HFFc6 (cell line): ENCODE results near the gene TTBK1. TPM values are rescaled to one million over a fixed set of nuclear protein-coding genes. Genes with fewer than 3 reads are reported as not detected.

Source experiments
- DNase-seq: peaks from one replicate; pipeline ENCODE4 v3.0.0-alpha.2; 2018
- H3K27ac Mint-ChIP-seq: 2 replicates; pipeline ENCODE4 v1.8.0; 2020; ENCODE audit warnings: mild to moderate bottlenecking, mixed read lengths
- H3K27me3 Mint-ChIP-seq: 2 replicates; pipeline ENCODE4 v1.8.0; 2021; ENCODE audit warnings: mild to moderate bottlenecking, moderate library complexity, mixed read lengths; ENCODE audit not compliant: insufficient read depth
- H3K36me3 Mint-ChIP-seq: 2 replicates; pipeline ENCODE4 v1.8.0; 2021; ENCODE audit warnings: low read depth, mixed read lengths
- H3K4me1 Mint-ChIP-seq: 2 replicates; pipeline ENCODE4 v1.8.0; 2020; ENCODE audit warnings: low read depth, mixed read lengths
- H3K4me3 Mint-ChIP-seq: 2 replicates; pipeline ENCODE4 v1.8.0; 2020; ENCODE audit warnings: mild to moderate bottlenecking, moderate library complexity, mixed read lengths
- H3K9me3 Mint-ChIP-seq: 2 replicates; pipeline ENCODE4 v1.8.0; 2020; ENCODE audit warnings: mild to moderate bottlenecking, mixed read lengths
- total RNA-seq, 6 experiments: library from RNA; stranded (reverse); fragmentation: NEBNext Ultra II Directional; extraction: Animal tissue kit (Norgen Biotek cat#: 25700); gene quantifications; 2 replicates in 1 of 6; 3 replicates in 5 of 6; pipeline ENCODE4 v1.2.3, GENCODE V29; 2021
- TF ChIP-seq, protein P1 (sequence below): fragments of 200-600 bp; sonication (generic); IDR thresholded peaks from 2 replicates; pipeline ENCODE4 v1.5.0; 2021; ENCODE audit warnings: antibody characterized with exemption, mild to moderate bottlenecking

TTBK1 gene
- total RNA-seq, 6 experiments from 2014 or later, result not detected

DNA sequence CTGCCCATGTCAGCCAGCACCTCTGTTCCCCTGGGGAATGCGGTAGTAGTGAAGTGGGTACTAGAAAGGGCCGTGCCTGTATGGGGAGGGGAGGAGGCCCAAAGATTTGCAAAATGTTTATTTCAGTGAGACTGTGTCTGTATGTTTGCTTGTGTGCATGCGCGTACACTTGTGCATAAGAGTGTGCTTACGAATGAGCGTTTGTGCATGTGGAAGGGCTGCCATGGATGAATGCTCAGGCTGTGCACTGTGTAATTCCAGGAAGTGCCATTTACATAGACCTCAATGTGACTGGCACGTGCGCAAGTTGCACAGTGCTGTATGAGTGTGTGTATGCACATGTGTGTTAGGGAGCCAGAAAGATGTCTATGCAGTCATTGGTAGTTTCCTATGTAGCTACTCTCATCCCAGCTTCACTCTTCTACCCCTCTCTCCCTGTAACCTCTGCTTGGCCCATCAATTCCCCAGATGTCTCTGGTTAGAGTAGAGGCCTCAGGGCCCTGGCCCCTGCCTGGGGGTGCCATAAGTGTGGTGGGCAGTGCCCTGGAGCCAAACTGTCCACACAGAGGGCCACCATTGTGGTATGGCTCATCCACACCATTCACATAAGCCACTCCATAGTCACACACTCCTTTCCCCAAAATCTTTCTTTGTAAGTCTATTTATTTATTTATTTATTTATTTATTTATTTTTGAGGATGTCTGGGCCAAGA is 28.0 kb downstream of the TTBK1 start:
- TF ChIP-seq, protein P1, sequence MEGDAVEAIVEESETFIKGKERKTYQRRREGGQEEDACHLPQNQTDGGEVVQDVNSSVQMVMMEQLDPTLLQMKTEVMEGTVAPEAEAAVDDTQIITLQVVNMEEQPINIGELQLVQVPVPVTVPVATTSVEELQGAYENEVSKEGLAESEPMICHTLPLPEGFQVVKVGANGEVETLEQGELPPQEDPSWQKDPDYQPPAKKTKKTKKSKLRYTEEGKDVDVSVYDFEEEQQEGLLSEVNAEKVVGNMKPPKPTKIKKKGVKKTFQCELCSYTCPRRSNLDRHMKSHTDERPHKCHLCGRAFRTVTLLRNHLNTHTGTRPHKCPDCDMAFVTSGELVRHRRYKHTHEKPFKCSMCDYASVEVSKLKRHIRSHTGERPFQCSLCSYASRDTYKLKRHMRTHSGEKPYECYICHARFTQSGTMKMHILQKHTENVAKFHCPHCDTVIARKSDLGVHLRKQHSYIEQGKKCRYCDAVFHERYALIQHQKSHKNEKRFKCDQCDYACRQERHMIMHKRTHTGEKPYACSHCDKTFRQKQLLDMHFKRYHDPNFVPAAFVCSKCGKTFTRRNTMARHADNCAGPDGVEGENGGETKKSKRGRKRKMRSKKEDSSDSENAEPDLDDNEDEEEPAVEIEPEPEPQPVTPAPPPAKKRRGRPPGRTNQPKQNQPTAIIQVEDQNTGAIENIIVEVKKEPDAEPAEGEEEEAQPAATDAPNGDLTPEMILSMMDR, result no peak
- H3K9me3 Mint-ChIP-seq, result no peaks in the 10 kb centered on the region
- H3K4me1 Mint-ChIP-seq, result peaks cover 13% of the 10 kb centered on the region
- DNase-seq, result no peak
- H3K27me3 Mint-ChIP-seq, result peaks cover 45% of the 10 kb centered on the region
- H3K36me3 Mint-ChIP-seq, result no peaks in the 10 kb centered on the region
- no peak overlapping the region for H3K4me3 Mint-ChIP-seq
- no peak overlapping the region for H3K27ac Mint-ChIP-seq

DNA sequence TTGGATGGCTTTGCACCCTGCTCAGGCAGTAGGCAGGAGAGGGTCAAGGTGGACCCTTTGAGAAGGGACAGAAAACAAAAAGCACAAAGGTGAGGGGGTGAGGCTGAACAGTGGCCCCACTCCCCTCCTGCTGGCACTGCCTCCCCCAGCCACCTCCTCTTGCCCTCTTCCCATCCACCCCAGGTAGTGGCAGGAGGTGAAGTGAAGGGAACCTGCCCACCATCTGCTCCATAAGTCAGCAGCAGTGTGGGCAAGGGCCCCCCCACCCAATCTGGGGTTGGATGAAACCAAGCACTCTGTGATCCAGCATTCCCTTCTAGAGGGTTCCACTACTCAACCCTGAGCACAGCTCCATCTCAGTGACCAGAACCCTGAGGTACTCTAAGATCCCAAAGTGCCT is 28.7 kb downstream of the TTBK1 start:
- Mint-ChIP-seq H3K4me1 (peaks cover 16% of the 10 kb centered on the region), H3K27ac (no peak overlapping the region)

DNA sequence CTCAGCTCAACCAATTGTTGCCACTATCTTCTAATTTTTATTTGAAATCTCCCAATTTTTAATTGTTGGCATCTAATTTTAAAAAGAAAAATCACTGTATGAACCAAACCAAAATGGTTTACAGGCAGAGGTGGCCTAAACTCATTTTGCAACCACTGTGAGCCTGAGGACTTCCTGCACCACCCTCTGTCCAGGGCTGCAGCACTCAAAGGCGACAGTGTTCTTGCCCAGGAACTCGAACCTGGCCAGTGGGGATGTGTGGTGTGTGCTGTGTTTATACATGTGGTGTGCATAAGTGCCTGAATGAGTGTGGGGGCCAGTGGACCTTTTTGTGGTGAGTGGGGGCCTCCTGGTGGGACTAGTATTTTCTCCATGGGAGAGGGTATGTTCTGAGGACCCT is 30.4 kb downstream of the TTBK1 start:
- Mint-ChIP-seq H3K9me3 (no peaks in the 10 kb centered on the region), H3K4me1 (peaks cover 31% of the 10 kb centered on the region), H3K4me3 (no peak overlapping the region), H3K27ac (no peak overlapping the region), H3K36me3 (no peaks in the 10 kb centered on the region), H3K27me3 (peaks cover 27% of the 10 kb centered on the region)
- TF ChIP-seq, protein P1, result no peak
- no peak for DNase-seq

More for the DNA sequence above, 28.7 kb downstream of the TTBK1 start:
- Mint-ChIP-seq H3K27me3 (peaks cover 42% of the 10 kb centered on the region), H3K36me3 (no peaks in the 10 kb centered on the region), H3K9me3 (no peaks in the 10 kb centered on the region), H3K4me3 (no peak overlapping the region)
- DNase-seq, result no peak
- TF ChIP-seq, protein P1, result no peak

DNA sequence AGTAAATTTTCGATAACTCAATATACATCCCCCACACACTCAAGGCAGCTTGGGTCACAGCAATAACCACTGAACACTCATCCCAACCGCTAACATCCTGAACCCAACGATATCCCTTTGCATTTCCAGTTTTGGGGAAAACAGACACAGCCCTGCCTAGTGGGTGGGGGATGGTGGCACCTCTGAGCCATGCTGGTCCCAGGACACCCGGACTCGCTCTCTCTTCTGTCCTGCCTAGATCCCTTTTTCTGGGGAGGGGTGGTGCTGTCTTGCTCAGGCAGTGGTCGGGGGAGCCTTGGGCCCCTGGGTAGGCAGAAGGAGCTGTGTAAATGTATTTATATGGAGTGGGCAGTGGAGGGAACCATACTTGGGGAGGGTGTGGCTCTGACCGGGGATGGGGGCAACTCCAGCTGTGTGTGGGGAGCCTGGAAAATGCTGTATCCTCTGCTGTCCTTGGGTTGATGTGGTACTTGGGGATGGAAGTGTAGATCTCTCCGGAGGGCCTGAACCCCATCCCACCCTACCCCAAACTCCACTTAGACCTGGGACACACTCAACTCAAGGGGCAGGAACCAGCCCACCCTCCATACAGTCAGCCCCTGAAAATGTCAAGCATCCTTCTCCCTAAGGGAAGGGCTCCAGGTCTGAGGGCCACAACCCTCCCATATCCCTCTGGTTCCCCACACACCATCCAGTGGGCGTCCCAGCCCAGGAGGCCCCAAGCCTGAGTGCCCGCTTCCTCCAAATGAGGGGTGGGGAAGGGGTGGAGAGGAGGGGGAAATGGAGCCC is 31.0 kb downstream of the TTBK1 start:
- H3K27me3 Mint-ChIP-seq, result peaks cover 23% of the 10 kb centered on the region
- DNase-seq, result no peak
- H3K36me3 Mint-ChIP-seq, result no peaks in the 10 kb centered on the region
- TF ChIP-seq, protein P1, result no peak
- H3K4me1 Mint-ChIP-seq, result peaks cover 31% of the 10 kb centered on the region
- no peaks in the 10 kb centered on the region for H3K9me3 Mint-ChIP-seq
- H3K27ac Mint-ChIP-seq, result no peak overlapping the region
- H3K4me3 Mint-ChIP-seq, result 0 out of 2 replicates have a peak overlapping the region, but pooled peaks have one; percentile 42

DNA sequence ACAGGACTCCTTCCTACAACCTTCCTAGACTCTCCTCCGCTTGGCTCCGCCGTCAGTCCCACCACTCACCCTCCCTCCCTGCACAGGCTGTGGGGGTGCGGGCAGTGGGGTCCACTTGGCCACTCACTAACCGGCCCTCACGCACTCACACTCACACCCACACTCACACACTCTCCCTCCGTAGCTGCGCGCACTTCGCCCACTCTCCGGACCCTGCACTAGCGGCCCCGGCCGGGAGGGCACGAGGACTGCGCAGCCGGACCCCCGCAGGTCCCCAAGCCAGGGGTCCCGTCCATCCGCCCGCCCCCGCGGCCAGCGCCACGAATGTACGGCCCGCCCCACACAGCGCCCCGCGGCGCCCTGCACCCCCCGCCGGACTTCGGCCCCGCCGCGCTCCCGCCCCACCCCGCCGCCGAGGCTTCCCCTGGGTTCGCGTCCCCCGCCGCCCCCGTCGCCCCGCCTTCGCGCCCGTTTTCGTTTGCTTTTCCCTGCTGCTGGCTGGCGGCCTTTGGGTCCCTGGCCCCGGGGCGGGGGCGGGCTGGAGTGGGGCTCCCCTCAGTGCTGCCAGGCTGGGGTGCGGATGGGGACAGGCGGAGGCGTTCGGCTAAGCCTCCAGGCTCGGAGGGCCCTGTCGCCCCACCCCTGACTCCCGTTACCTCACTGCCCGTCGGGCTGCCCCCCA is 31.8 kb downstream of the TTBK1 start:
- no peaks in the 10 kb centered on the region for H3K9me3 Mint-ChIP-seq
- 0 out of 2 replicates have a peak overlapping the region, but pooled peaks have one; percentile 42 for H3K4me3 Mint-ChIP-seq
- H3K27me3 Mint-ChIP-seq, result peaks cover 23% of the 10 kb centered on the region
- no peak for DNase-seq
- peaks cover 29% of the 10 kb centered on the region for H3K4me1 Mint-ChIP-seq
- no peak overlapping the region for H3K27ac Mint-ChIP-seq
- no peaks in the 10 kb centered on the region for H3K36me3 Mint-ChIP-seq
- TF ChIP-seq, protein P1, result no peak
